A673 (cell line): ENCODE results near the gene IQGAP1. TPM values are rescaled to one million over a fixed set of nuclear protein-coding genes. Genes with fewer than 3 reads are reported as not detected.

Experiments
- BruUV-seq: library from RNA; stranded (reverse); fragments of 400-500 nt; replicated peaks from 2 replicates; lab custom pipeline; 2021; lab: Mats Ljungman, UMichigan
- CTCF ChIA-PET: fragments of 300-600 bp; sonication (Branson Sonifier 250); formaldehyde crosslinking; loops from one replicate; lab custom pipeline; 2022; ENCODE audit warnings: antibody characterized with exemption; lab: Charles Lee
- POLR2A ChIA-PET: fragments of 300-600 bp; sonication (Branson Sonifier 250); formaldehyde crosslinking; loops from one replicate; lab custom pipeline; 2022; ENCODE audit warnings: antibody characterized with exemption; ENCODE audit not compliant: low non-redundant PET; lab: Charles Lee
- DNase-seq: peaks from one replicate; pipeline ENCODE4 v3.0.0-alpha.2; 2015; ENCODE audit warnings: low spot score
- H3K27ac ChIP-seq: fragments of 200-600 bp; sonication (generic); 2 replicates; pipeline ENCODE4 v1.5.1; 2016; ENCODE audit warnings: mixed run types, low read depth, mild to moderate bottlenecking, mixed read lengths, antibody characterized with exemption, low read length; ENCODE audit not compliant: poor library complexity, severe bottlenecking
- H3K27me3 ChIP-seq: fragments of 200-600 bp; sonication (generic); replicated peaks from 2 replicates; pipeline ENCODE4 v1.6.1; 2017; ENCODE audit warnings: mixed run types, low read depth, mild to moderate bottlenecking, mixed read lengths, antibody characterized with exemption, low read length; ENCODE audit not compliant: insufficient read depth, poor library complexity
- H3K36me3 ChIP-seq: fragments of 200-600 bp; sonication (generic); 2 replicates; pipeline ENCODE4 v1.6.1; 2016; ENCODE audit warnings: mixed run types, mild to moderate bottlenecking, mixed read lengths, antibody characterized with exemption, low read length; ENCODE audit not compliant: insufficient read depth, poor library complexity, severe bottlenecking
- H3K4me1 ChIP-seq: fragments of 200-600 bp; sonication (generic); 2 replicates; pipeline ENCODE4 v1.6.1; 2017; ENCODE audit warnings: mixed run types, mild to moderate bottlenecking, mixed read lengths, antibody characterized with exemption, low read length; ENCODE audit not compliant: insufficient read depth, poor library complexity, severe bottlenecking
- H3K4me3 ChIP-seq: fragments of 200-600 bp; sonication (generic); 2 replicates; pipeline ENCODE4 v1.5.1; 2016; ENCODE audit warnings: low read depth, mixed run types, mild to moderate bottlenecking, mixed read lengths, low read length; ENCODE audit not compliant: poor library complexity, severe bottlenecking
- H3K9me3 ChIP-seq: fragments of 200-600 bp; sonication (generic); 2 replicates; pipeline ENCODE4 v1.6.1; 2016; ENCODE audit warnings: mixed run types, low read depth, mild to moderate bottlenecking, mixed read lengths, antibody characterized with exemption, low read length; ENCODE audit not compliant: poor library complexity, severe bottlenecking
- CTCF ChIP-seq: fragments of 300-800, 200-600 bp; sonication (generic); conservative IDR thresholded peaks from 2 replicates; pipeline ENCODE4 v1.5.1; 2017; ENCODE audit warnings: low read depth, mild to moderate bottlenecking, antibody characterized with exemption, low read length, moderate library complexity, mixed read lengths
- EZH2 ChIP-seq: fragments of 200-600 bp; sonication (generic); IDR thresholded peaks from 2 replicates; pipeline ENCODE4 v1.6.1; 2017; ENCODE audit warnings: borderline replicate concordance, low read depth, mild to moderate bottlenecking, mixed read lengths, antibody characterized with exemption, low read length; ENCODE audit not compliant: poor library complexity, severe bottlenecking
- intact Hi-C: fragments of 100-400 bp; cut with micrococcal nuclease; formaldehyde crosslinking; loops from one replicate; pipeline ENCODE4 v1.10.0; 2022; ENCODE audit not compliant: unreplicated experiment
- total RNA-seq: library from RNA; stranded (reverse); gene quantifications from 2 replicates; pipeline ENCODE4 v1.2.3, GENCODE V29; 2021

IQGAP1 gene
- total RNA-seq, 1 experiment from 2014 or later, result 119 TPM

- Histone ChIP-seq H3K9me3 (no peaks in the 10 kb centered on the region), H3K27me3 (no peaks in the 10 kb centered on the region), H3K27ac (no peak overlapping the region), H3K4me3 (no peak overlapping the region), H3K36me3 (peaks cover 60% of the 10 kb centered on the region), H3K4me1 (no peaks in the 10 kb centered on the region)
- no peak for DNase-seq
- intact Hi-C loops, result no loop called here
- CTCF ChIA-PET, result interaction anchor here (0.7 kb wide), 1 partner anchor 37 kb away, joined by 4 read pairs; no protein-coding TSS in a partner anchor
- no TSS peak for BruUV-seq
- POLR2A ChIA-PET, result no interaction called here
- no peak for TF ChIP-seq EZH2
- TF ChIP-seq CTCF, result no peak
These were observed 108.7 kb downstream of the IQGAP1 start for GRCh38 chr15:90496791-90497190.

- Histone ChIP-seq H3K4me3 (no peak overlapping the region), H3K9me3 (no peaks in the 10 kb centered on the region), H3K27me3 (no peaks in the 10 kb centered on the region), H3K4me1 (no peaks in the 10 kb centered on the region), H3K27ac (no peak overlapping the region), H3K36me3 (peaks cover 54% of the 10 kb centered on the region)
- POLR2A ChIA-PET, result interaction anchor here (0.6 kb wide), 1 partner anchor 523 kb away, joined by 4 read pairs; no protein-coding TSS in a partner anchor
- CTCF ChIA-PET, result no interaction called here
- TF ChIP-seq CTCF (no peak), EZH2 (no peak)
- DNase-seq, result no peak
- no TSS peak for BruUV-seq
- intact Hi-C loops, result no loop called here
These were observed 109.3 kb downstream of the IQGAP1 start for GRCh38 chr15:90497376-90497775.

- ChIA-PET CTCF (interaction anchor here (0.6 to 0.7 kb wide), 2 partner anchors 150 to 205 kb away, joined by 4 read pairs; no protein-coding TSS in a partner anchor), POLR2A (interaction anchor here (0.6 kb wide), 1 partner anchor 523 kb away, joined by 4 read pairs; no protein-coding TSS in a partner anchor)
- H3K27me3 ChIP-seq, result no peaks in the 10 kb centered on the region
- H3K36me3 ChIP-seq, result peaks cover 49% of the 10 kb centered on the region
- H3K27ac ChIP-seq, result no peak overlapping the region
- TF ChIP-seq EZH2 (no peak), CTCF (no peak)
- H3K4me1 ChIP-seq, result no peaks in the 10 kb centered on the region
- BruUV-seq, result no TSS peak
- DNase-seq, result no peak
- H3K4me3 ChIP-seq, result no peak overlapping the region
- intact Hi-C loops, result no loop called here
- H3K9me3 ChIP-seq, result no peaks in the 10 kb centered on the region
These were observed 109.9 kb downstream of the IQGAP1 start for GRCh38 chr15:90497912-90498311.
